ENCODE results near the gene CLPTM1L. TPM values are rescaled to one million over a fixed set of nuclear protein-coding genes. Genes with fewer than 3 reads are reported as not detected.

CLPTM1L gene
- total and polyA plus RNA-seq, 2 donors (not counting 1 experiment from before 2014, with no cell fraction given) = 78.4 to 99.9 TPM

GRCh38 chr5:1345876-1346626 lies 1.2 kb upstream of the CLPTM1L start:
- Mint-ChIP-seq H3K9me3 (ENCODE audit: insufficient read depth) (no peaks in the 10 kb centered on the region), H3K4me3 (peak overlapping the region; percentile 84), H3K27ac (peak overlapping the region; percentile 87), H3K27me3 (no peaks in the 10 kb centered on the region), H3K4me1 (peaks cover 29% of the 10 kb centered on the region)
- Histone ChIP-seq H3K9me3 (ENCODE audit: control extremely low read depth in 1 of 3, control insufficient read depth in 2 of 3, insufficient read depth in 1 of 3, low read length in 2 of 3) (no peaks in the 10 kb centered on the region), H3K4me3 (ENCODE audit: control extremely low read depth in 1 of 5, extremely low read depth in 1 of 5, insufficient read depth in 1 of 5, low read depth in 2 of 5, low read length in 4 of 5) (peak overlapping the region in 4 of 5 experiments; percentile 80 to 92 (median 84)), H3K27me3 (replicated peaks in 1 of 4; ENCODE audit: control extremely low read depth in 1 of 4, control insufficient read depth in 3 of 4, insufficient read depth in 4 of 4, low read length in 3 of 4) (no peaks in the 10 kb centered on the region), H3K4me2 (replicated peaks; ENCODE audit: low read depth, low read length, poor library complexity, severe bottlenecking) (peak overlapping the region; percentile 89), H3K79me2 (ENCODE audit: control insufficient read depth, insufficient read depth, low read length) (peaks cover 43% of the 10 kb centered on the region), H3K4me1 (ENCODE audit: control insufficient read depth in 2 of 2, insufficient read depth in 2 of 2, low read length in 2 of 2) (peaks cover 19 to 36% of the 10 kb centered on the region in 2 donors), H2AFZ (ENCODE audit: insufficient read depth, low read depth, low read length, poor library complexity, severe bottlenecking) (peak overlapping the region; percentile 89), H3K27ac (ENCODE audit: low read length in 2 of 2) (peak overlapping the region in 1 of 2 donors; percentile 78), H3K36me3 (replicated peaks in 1 of 2; ENCODE audit: control extremely low read depth in 1 of 2, control insufficient read depth in 1 of 2, extremely low read depth in 1 of 2, insufficient read depth in 2 of 2, low read length in 1 of 2) (peaks cover 0 to 18% of the 10 kb centered on the region in 2 experiments), H4K20me1 (ENCODE audit: control insufficient read depth, insufficient read depth, low read length, poor library complexity, severe bottlenecking) (peaks cover 4% of the 10 kb centered on the region), H3K9ac (ENCODE audit: low read length) (peak overlapping the region; percentile 85)
- WGBS (ENCODE audit: insufficient coverage) = 87% methylated on average over 27 of the region's 27 CpGs
- DNase-seq (no peak), ATAC-seq (ENCODE audit: low read depth) (no peak)
- TF ChIP-seq CTCF (IDR thresholded peaks at IDR 0.05) = no peak
- no peak for TF ChIP-seq EZH2 (IDR thresholded peaks at IDR 0.05; ENCODE audit: borderline replicate concordance, insufficient read depth, low read depth, low read length, poor library complexity, severe bottlenecking)
- CTCF ChIA-PET = interaction anchor here (1.8 to 5.6 kb wide), 2 partner anchors 34 to 39 kb away, joined by 5 to 26 read pairs; no protein-coding TSS in a partner anchor
- intact Hi-C loops (cut with micrococcal nuclease) = loop anchor here (1.0 to 10.0 kb wide), 5 partner anchors 20 to 178 kb away; partner anchors contain the start of gene TERT
- POLR2A ChIA-PET = interaction anchor here (1.8 to 2.2 kb wide), 2 partner anchors 19 to 40 kb away, joined by 5 to 26 read pairs; no protein-coding TSS in a partner anchor
